MCF 10A (cell line): Measurements from ENCODE around the gene FN3K. TPM values are rescaled to one million over a fixed set of nuclear protein-coding genes. Genes with fewer than 3 reads are reported as not detected.

ENCODE experiments used
- BruUV-seq: library from RNA; stranded (reverse); fragments of 400-500 nt; replicated peaks from 2 replicates; lab custom pipeline; 2021; lab: Mats Ljungman, UMichigan
- CTCF ChIA-PET: fragments of 300-600 bp; sonication (Branson Sonifier 250); formaldehyde crosslinking; extraction: SDS; loops from one replicate; lab custom pipeline; 2021; ENCODE audit warnings: antibody characterized with exemption, inconsistent platforms; lab: Yijun Ruan, JAX
- POLR2A ChIA-PET: fragments of 300-600, 350-650 bp; sonication (Branson Sonifier 250); formaldehyde crosslinking; extraction: SDS; loops from one replicate; lab custom pipeline; 2020; ENCODE audit warnings: antibody characterized with exemption, inconsistent platforms; lab: Yijun Ruan, JAX
- DNase-seq: peaks from one replicate; pipeline ENCODE4 v3.0.0-alpha.2; 2018; ENCODE audit not compliant: unreplicated experiment
- H3K27ac Mint-ChIP-seq: one replicate; pipeline ENCODE4 v1.8.0; 2022; ENCODE audit warnings: mild to moderate bottlenecking, low read depth, mixed read lengths; ENCODE audit not compliant: unreplicated experiment
- H3K27me3 Mint-ChIP-seq: one replicate; pipeline ENCODE4 v1.8.0; 2022; ENCODE audit warnings: mixed read lengths; ENCODE audit not compliant: insufficient read depth, unreplicated experiment
- H3K36me3 Mint-ChIP-seq: one replicate; pipeline ENCODE4 v1.8.0; 2022; ENCODE audit warnings: mild to moderate bottlenecking, moderate library complexity, mixed read lengths; ENCODE audit not compliant: insufficient read depth, unreplicated experiment
- H3K4me1 Mint-ChIP-seq: one replicate; pipeline ENCODE4 v1.8.0; 2022; ENCODE audit warnings: mixed read lengths; ENCODE audit not compliant: insufficient read depth, unreplicated experiment
- H3K4me3 Mint-ChIP-seq: one replicate; pipeline ENCODE4 v1.8.0; 2022; ENCODE audit warnings: mild to moderate bottlenecking, moderate library complexity, mixed read lengths; ENCODE audit not compliant: unreplicated experiment
- H3K9me3 Mint-ChIP-seq: one replicate; pipeline ENCODE4 v1.8.0; 2022; ENCODE audit warnings: mixed read lengths; ENCODE audit not compliant: unreplicated experiment
- CTCF ChIP-seq: fragments of 200-600 bp; IDR thresholded peaks from one replicate; pipeline ENCODE4 v1.8.0; 2022; ENCODE audit warnings: antibody characterized with exemption, mild to moderate bottlenecking; ENCODE audit not compliant: unreplicated experiment
- intact Hi-C: fragments of 100-400 bp; cut with micrococcal nuclease; formaldehyde crosslinking; loops from 2 replicates; pipeline ENCODE4 v1.14.1; 2022
- total RNA-seq: library from RNA; stranded (reverse); gene quantifications from 2 replicates; pipeline ENCODE4 v1.2.3, GENCODE V29; 2022

FN3K gene
- total RNA-seq, 1 experiment from 2014 or later: 1.3 TPM

GRCh38 chr17:82703935-82704865 lies 31.2 kb upstream of the FN3K start:
- Mint-ChIP-seq H3K27ac (no peak overlapping the region), H3K4me3 (no peak overlapping the region), H3K27me3 (no peaks in the 10 kb centered on the region), H3K9me3 (no peaks in the 10 kb centered on the region), H3K36me3 (no peaks in the 10 kb centered on the region), H3K4me1 (no peaks in the 10 kb centered on the region)
- ChIA-PET CTCF (no interaction called here), POLR2A (interaction anchor here (0.7 kb wide), 1 partner anchor 738 kb away, joined by 5 read pairs; no protein-coding TSS in a partner anchor)
- no peak for DNase-seq
- BruUV-seq: no TSS peak
- no peak for TF ChIP-seq CTCF
- intact Hi-C loops: no loop called here

GRCh38 chr17:82704886-82705285 lies 30.5 kb upstream of the FN3K start:
- Mint-ChIP-seq H3K9me3 (no peaks in the 10 kb centered on the region), H3K27me3 (no peaks in the 10 kb centered on the region), H3K27ac (no peak overlapping the region), H3K36me3 (no peaks in the 10 kb centered on the region), H3K4me1 (no peaks in the 10 kb centered on the region), H3K4me3 (no peak overlapping the region)
- ChIA-PET POLR2A (interaction anchor here (0.7 kb wide), 1 partner anchor 739 kb away, joined by 5 read pairs; no protein-coding TSS in a partner anchor), CTCF (no interaction called here)
- no peak for DNase-seq
- no TSS peak for BruUV-seq
- intact Hi-C loops: no loop called here
- no peak for TF ChIP-seq CTCF

GRCh38 chr17:82705756-82706155 lies 29.7 kb upstream of the FN3K start:
- DNase-seq: no peak
- intact Hi-C loops: no loop called here
- Mint-ChIP-seq H3K27me3 (no peaks in the 10 kb centered on the region), H3K4me3 (no peak overlapping the region), H3K4me1 (no peaks in the 10 kb centered on the region), H3K36me3 (no peaks in the 10 kb centered on the region), H3K27ac (no peak overlapping the region), H3K9me3 (no peaks in the 10 kb centered on the region)
- TF ChIP-seq CTCF: no peak
- CTCF ChIA-PET: no interaction called here
- POLR2A ChIA-PET: no interaction called here
- no TSS peak for BruUV-seq

GRCh38 chr17:82709024-82709675 lies 26.3 kb upstream of the FN3K start:
- no TSS peak for BruUV-seq
- H3K27me3 Mint-ChIP-seq: no peaks in the 10 kb centered on the region
- no peak overlapping the region for H3K27ac Mint-ChIP-seq
- H3K9me3 Mint-ChIP-seq: no peaks in the 10 kb centered on the region
- ChIA-PET POLR2A (no interaction called here), CTCF (interaction anchor here (0.6 kb wide), 1 partner anchor 723 kb away, joined by 3 read pairs; no protein-coding TSS in a partner anchor)
- intact Hi-C loops: no loop called here
- TF ChIP-seq CTCF: no peak
- no peaks in the 10 kb centered on the region for H3K4me1 Mint-ChIP-seq
- no peak for DNase-seq
- no peak overlapping the region for H3K4me3 Mint-ChIP-seq
- no peaks in the 10 kb centered on the region for H3K36me3 Mint-ChIP-seq
